ENCODE results near the gene TLDC2. TPM values are rescaled to one million over a fixed set of nuclear protein-coding genes. Genes with fewer than 3 reads are reported as not detected.

The TLDC2 gene
- total and polyA plus RNA-seq, 2 of the 8 experiments (the other 6 are each of a cell fraction or from before 2014, with no cell fraction given), result 0.29 to 0.34 TPM

DNA sequence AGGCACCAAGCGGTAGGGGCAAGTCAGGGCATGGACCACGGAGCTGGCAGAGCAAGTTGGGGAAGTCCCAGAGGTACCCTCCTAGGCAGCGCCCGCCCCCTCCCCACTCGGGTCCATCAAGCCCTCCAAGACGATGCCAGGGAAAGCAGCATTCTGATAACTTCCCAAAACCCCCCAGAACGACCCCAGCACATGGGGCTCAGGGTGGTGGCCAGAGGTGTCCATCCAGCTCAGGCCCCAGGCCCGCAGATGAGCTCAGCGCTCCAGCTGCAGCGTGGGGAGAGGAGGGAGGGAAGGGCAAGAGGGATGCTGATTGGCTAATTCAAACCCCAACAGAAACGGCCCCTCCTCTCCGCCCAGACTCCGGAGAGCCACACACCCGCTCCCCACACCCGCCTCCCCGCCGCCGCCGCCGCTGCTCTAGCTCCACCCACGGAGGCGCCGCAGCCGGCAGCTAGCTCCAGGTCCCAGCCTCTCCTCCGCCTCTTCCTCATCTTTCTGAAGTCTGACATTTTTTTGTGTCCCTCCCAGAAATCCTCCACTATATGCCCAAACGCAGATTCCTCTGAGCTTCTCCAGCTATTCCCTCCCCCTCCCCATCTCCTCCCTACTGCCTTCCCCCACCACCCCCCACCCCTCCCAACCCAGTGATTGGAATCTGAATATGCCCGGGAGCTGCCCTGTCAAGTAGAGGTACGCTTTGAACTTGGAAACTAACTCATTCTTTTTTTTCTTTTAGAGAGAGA, 40.3 kb upstream of the TLDC2 start (continued):
- TF ChIP-seq JUN (IDR thresholded peaks at IDR 0.05; ENCODE audit: low read depth, low read length), result no peak

All from H1 (cell line).